Lung (tissue), 16 donors: ENCODE results near the gene THSD7A. TPM values are rescaled to one million over a fixed set of nuclear protein-coding genes. Genes with fewer than 3 reads are reported as not detected.

Source experiments
- ATAC-seq: fragments of 200-7000 bp; cut with Tn5 transposase; one replicate; pipeline ENCODE4 v1.9.1; 2020; ENCODE audit warnings: moderate number of reproducible peaks; ENCODE audit not compliant: insufficient read depth, low FRiP score
- DNase-seq, 3 donors: peaks; one replicate each; pipeline ENCODE4 v3.0.0-alpha.2; 2013 to 2017
- H3K27ac ChIP-seq, 2 donors: one replicate each; pipeline ENCODE4 v1.5.1; 2013; ENCODE audit warnings: mild to moderate bottlenecking in 2 of 2, moderate library complexity in 2 of 2, control low read depth in 1 of 2, inconsistent platforms in 1 of 2, low read depth in 1 of 2, low read length in 1 of 2
- H3K27me3 ChIP-seq, 3 donors: one replicate each; pipeline ENCODE4 v1.5.1; 2013; ENCODE audit warnings: low read length in 2 of 3; ENCODE audit not compliant: control insufficient read depth in 3 of 3, insufficient read depth in 3 of 3
- H3K36me3 ChIP-seq, 4 donors: one replicate each; pipeline ENCODE4 v1.5.1; 2013; ENCODE audit warnings: low read length in 4 of 4, mild to moderate bottlenecking in 1 of 4, moderate library complexity in 1 of 4; ENCODE audit not compliant: control insufficient read depth in 4 of 4, insufficient read depth in 4 of 4
- H3K4me1 ChIP-seq, 5 donors: one replicate each; pipeline ENCODE4 v1.5.1; 2013; ENCODE audit warnings: low read length in 5 of 5, mild to moderate bottlenecking in 2 of 5, moderate library complexity in 1 of 5; ENCODE audit not compliant: control insufficient read depth in 5 of 5, insufficient read depth in 5 of 5
- H3K4me3 ChIP-seq: one replicate; pipeline ENCODE4 v1.5.1; 2013; ENCODE audit warnings: mild to moderate bottlenecking, control low read depth, moderate library complexity
- H3K9ac ChIP-seq, 2 donors: one replicate each; pipeline ENCODE4 v1.5.1; 2013; ENCODE audit warnings: low read length in 2 of 2, control low read depth in 1 of 2; ENCODE audit not compliant: insufficient read depth in 1 of 2
- H3K9me3 ChIP-seq, 4 donors: one replicate each; pipeline ENCODE4 v1.5.1; 2013; ENCODE audit warnings: low read length in 3 of 4, mild to moderate bottlenecking in 1 of 4, moderate library complexity in 1 of 4; ENCODE audit not compliant: control insufficient read depth in 4 of 4, insufficient read depth in 3 of 4
- CTCF ChIP-seq: IDR thresholded peaks from 2 replicates; pipeline ENCODE4 v1.5.1; 2012; ENCODE audit warnings: mild to moderate bottlenecking; ENCODE audit errors: control extremely low read depth, extremely low read depth
- WGBS, 2 donors: extraction: QIAGEN DNeasy Blood & Tissue Kit; methylation state at CpG; one replicate each; pipeline ENCODE4 v1.1.7; 2013; 5-methylcytosine and 5-hydroxymethylcytosine counted together
- long read RNA-seq, 5 donors: transcript quantifications; one replicate each; lab custom pipeline, GENCODE V29; 2026
- polyA plus RNA-seq, 2 donors: library from polyadenylated mRNA; stranded (reverse); fragments of 200-250 nt; gene quantifications; one replicate each; pipeline ENCODE4 v1.2.1, GENCODE V29; 2013
- total RNA-seq, 2 donors: library from RNA; depleted of rRNA in 1 of 2; stranded (reverse); fragments of >200 nt in 1 of 2; gene quantifications; one replicate each; pipeline ENCODE4 v1.2.1, GENCODE V29; 2014 to 2021
- donor health status: control.
- donor health status: control.
- donor health status: Bipolar disorder and iron deficiency.
- donor health status: healthy.
- donor health status: DM: yes; HTN: yes; CAD: no.

THSD7A gene
- 10 to 100 TPM in 1 of 2 donors, 1 to 10 TPM in 1; 8.2 to 12.1 TPM for total RNA-seq
- under 1 TPM; 0.53 to 0.77 TPM for polyA plus RNA-seq
- long read RNA-seq, donor 1 = 0 reads
- long read RNA-seq, donor 2 = 0 reads
- long read RNA-seq, donor 3 = 0 reads
- long read RNA-seq, donor 4 = 0 reads
- long read RNA-seq, donor 5 = 0 reads

- Histone ChIP-seq H3K9me3 (peaks cover 0 to 3% (median 0%) of the 10 kb centered on the region in 4 donors), H3K4me3 (peak within 1 kb of the TSS; percentile 46), H3K27me3 (no peaks in the 10 kb centered on the region), H3K4me1 (peaks cover 0 to 21% (median 3%) of the 10 kb centered on the region in 5 donors), H3K9ac (peak within 1 kb of the TSS; percentile 14 to 82), H3K36me3 (no peaks in the 10 kb centered on the region), H3K27ac (peak within 1 kb of the TSS; percentile 14 to 24)
- DNase-seq = peak; percentile 81 to 84 (median 82)
- TF ChIP-seq CTCF = no peak
- peak; percentile 89 for ATAC-seq
- WGBS, 2 donors = 3 to 4% methylated on average over 59 to 62 of the region's 62 CpGs
Measured at GRCh38 chr7:11831736-11832495, at the start of gene THSD7A. TSS of gene THSD7A (minus strand) at chr7:11832198. CDS start at chr7:11831946, 252 bp downstream.

- Histone ChIP-seq H3K36me3 (no peaks in the 10 kb centered on the region), H3K9me3 (no peaks in the 10 kb centered on the region), H3K4me1 (no peaks in the 10 kb centered on the region), H3K27ac (no peak overlapping the region), H3K4me3 (no peak overlapping the region), H3K9ac (no peak overlapping the region), H3K27me3 (no peaks in the 10 kb centered on the region)
- ATAC-seq = no peak
- TF ChIP-seq CTCF = no peak
- no peak for DNase-seq
- 73 to 90% methylated on average over 5 of the region's 5 CpGs for WGBS, 2 donors
Measured at GRCh38 chr7:11881680-11882079, 49.7 kb upstream of the THSD7A start.

- Histone ChIP-seq H3K9ac (no peak overlapping the region), H3K9me3 (no peaks in the 10 kb centered on the region), H3K4me1 (no peaks in the 10 kb centered on the region), H3K27ac (no peak overlapping the region), H3K27me3 (no peaks in the 10 kb centered on the region), H3K36me3 (no peaks in the 10 kb centered on the region), H3K4me3 (no peak overlapping the region)
- no peak for TF ChIP-seq CTCF
- no peak for ATAC-seq
- no peak for DNase-seq
- WGBS, 2 donors = 83 to 84% methylated on average over 1 of the region's 1 CpG
Measured at GRCh38 chr7:11875635-11876034, 43.6 kb upstream of the THSD7A start.
